ENCODE data around the gene MAP3K4. TPM values are rescaled to one million over a fixed set of nuclear protein-coding genes. Genes with fewer than 3 reads are reported as not detected.
"Not testable (repeated sequence)": the region's sequence is repeated elsewhere in the genome, so short reads cannot be mapped to it uniquely, and the experiment has no call there.

The MAP3K4 gene
- total RNA-seq, 4 donors from 2014 or later, result 24.3 to 99.0 (median 37.4) TPM

GRCh38 chr6:161116554-161116953, 125.0 kb downstream of the MAP3K4 start:
- no peak overlapping the region for H3K4me3 ChIP-seq
- DNase-seq, result no peak
- H3K4me1 ChIP-seq, result no peaks in the 10 kb centered on the region
- peaks cover 0 to 84% (median 0%) of the 10 kb centered on the region in 3 donors for H3K36me3 ChIP-seq
- TF ChIP-seq, protein P1, sequence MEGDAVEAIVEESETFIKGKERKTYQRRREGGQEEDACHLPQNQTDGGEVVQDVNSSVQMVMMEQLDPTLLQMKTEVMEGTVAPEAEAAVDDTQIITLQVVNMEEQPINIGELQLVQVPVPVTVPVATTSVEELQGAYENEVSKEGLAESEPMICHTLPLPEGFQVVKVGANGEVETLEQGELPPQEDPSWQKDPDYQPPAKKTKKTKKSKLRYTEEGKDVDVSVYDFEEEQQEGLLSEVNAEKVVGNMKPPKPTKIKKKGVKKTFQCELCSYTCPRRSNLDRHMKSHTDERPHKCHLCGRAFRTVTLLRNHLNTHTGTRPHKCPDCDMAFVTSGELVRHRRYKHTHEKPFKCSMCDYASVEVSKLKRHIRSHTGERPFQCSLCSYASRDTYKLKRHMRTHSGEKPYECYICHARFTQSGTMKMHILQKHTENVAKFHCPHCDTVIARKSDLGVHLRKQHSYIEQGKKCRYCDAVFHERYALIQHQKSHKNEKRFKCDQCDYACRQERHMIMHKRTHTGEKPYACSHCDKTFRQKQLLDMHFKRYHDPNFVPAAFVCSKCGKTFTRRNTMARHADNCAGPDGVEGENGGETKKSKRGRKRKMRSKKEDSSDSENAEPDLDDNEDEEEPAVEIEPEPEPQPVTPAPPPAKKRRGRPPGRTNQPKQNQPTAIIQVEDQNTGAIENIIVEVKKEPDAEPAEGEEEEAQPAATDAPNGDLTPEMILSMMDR (IDR thresholded peaks at IDR 0.05), result no peak
- no peak for TF ChIP-seq POLR2A (IDR thresholded peaks at IDR 0.05)
- H3K27me3 ChIP-seq, result no peaks in the 10 kb centered on the region
- no peaks in the 10 kb centered on the region for H3K9me3 ChIP-seq
- no peak overlapping the region for H3K27ac ChIP-seq

- H3K4me3 ChIP-seq, result no peak overlapping the region
- no peak for DNase-seq
- no peak overlapping the region for H3K27ac ChIP-seq
- no peaks in the 10 kb centered on the region for H3K9me3 ChIP-seq
- no peaks in the 10 kb centered on the region for H3K27me3 ChIP-seq
- H3K4me1 ChIP-seq, result no peaks in the 10 kb centered on the region
- TF ChIP-seq POLR2A (IDR thresholded peaks at IDR 0.05), result no peak
- TF ChIP-seq, protein P1 (IDR thresholded peaks at IDR 0.05), result no peak
- peaks cover 0 to 78% (median 0%) of the 10 kb centered on the region in 3 donors for H3K36me3 ChIP-seq
Measured at GRCh38 chr6:161117308-161117707, 125.7 kb downstream of the MAP3K4 start.

- DNase-seq, result no peak
- H3K4me1 ChIP-seq, result no peaks in the 10 kb centered on the region
- peaks cover 0 to 72% (median 0%) of the 10 kb centered on the region in 3 donors for H3K36me3 ChIP-seq
- H3K4me3 ChIP-seq, result no peak overlapping the region
- TF ChIP-seq, protein P1 (IDR thresholded peaks at IDR 0.05), result no peak
- no peak for TF ChIP-seq POLR2A (IDR thresholded peaks at IDR 0.05)
- H3K27ac ChIP-seq, result no peak overlapping the region
- H3K9me3 ChIP-seq, result no peaks in the 10 kb centered on the region
- no peaks in the 10 kb centered on the region for H3K27me3 ChIP-seq
Measured at GRCh38 chr6:161117942-161118341, 126.4 kb downstream of the MAP3K4 start.

DNA sequence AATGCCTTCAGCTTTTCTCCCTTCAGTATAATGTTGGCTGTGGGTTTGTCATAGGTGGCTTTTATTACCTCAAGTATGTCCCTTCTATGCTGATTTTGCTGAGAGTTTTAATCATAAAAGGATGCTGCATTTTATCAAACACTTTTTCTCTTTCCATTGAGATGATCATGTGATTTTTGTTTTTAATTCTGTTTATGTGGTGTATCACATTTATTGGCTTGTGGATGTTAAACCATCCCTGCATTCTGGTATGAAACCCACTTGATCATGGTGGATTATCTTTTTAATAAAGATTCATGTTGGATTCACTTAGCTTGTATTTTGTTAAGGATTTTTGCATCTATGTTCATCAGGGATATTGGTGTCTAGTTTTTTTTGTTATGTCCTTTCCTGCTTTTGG, 131.8 kb downstream of the MAP3K4 start:
- not testable (repeated sequence) for DNase-seq, H3K27ac ChIP-seq, H3K9me3 ChIP-seq, H3K4me3 ChIP-seq, H3K27me3 ChIP-seq, H3K4me1 ChIP-seq
- peaks cover 0 to 38% (median 0%) of the 10 kb centered on the region in 3 donors for H3K36me3 ChIP-seq

DNA sequence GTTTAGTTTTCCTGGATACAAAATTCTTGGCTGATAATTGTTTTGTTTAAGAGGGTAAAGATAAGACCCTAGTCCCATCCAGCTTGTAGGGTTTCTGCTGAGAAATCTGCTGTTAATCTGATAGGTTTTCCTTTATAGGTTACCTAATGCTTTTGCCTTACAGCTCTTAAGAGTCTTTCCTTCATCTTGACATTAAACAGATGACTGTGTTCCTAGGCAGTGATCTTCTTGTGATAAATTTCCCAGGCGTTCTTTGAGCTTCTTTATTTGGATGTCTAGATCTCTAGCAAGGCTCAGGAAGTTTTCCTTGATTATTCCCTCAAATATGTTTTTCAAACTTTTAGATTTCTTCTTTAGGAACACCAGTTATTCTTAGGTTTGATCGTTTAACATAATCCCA, 134.0 kb downstream of the MAP3K4 start:
- Histone ChIP-seq H3K36me3 (peaks cover 0 to 30% (median 0%) of the 10 kb centered on the region in 3 donors), H3K27me3 (no peaks in the 10 kb centered on the region), H3K4me3 (no peak overlapping the region), H3K4me1 (no peaks in the 10 kb centered on the region), H3K27ac (no peak overlapping the region), H3K9me3 (no peaks in the 10 kb centered on the region)
- no peak for DNase-seq
- no peak for TF ChIP-seq POLR2A (IDR thresholded peaks at IDR 0.05)
- TF ChIP-seq, protein P1 (IDR thresholded peaks at IDR 0.05), result no peak

DNA sequence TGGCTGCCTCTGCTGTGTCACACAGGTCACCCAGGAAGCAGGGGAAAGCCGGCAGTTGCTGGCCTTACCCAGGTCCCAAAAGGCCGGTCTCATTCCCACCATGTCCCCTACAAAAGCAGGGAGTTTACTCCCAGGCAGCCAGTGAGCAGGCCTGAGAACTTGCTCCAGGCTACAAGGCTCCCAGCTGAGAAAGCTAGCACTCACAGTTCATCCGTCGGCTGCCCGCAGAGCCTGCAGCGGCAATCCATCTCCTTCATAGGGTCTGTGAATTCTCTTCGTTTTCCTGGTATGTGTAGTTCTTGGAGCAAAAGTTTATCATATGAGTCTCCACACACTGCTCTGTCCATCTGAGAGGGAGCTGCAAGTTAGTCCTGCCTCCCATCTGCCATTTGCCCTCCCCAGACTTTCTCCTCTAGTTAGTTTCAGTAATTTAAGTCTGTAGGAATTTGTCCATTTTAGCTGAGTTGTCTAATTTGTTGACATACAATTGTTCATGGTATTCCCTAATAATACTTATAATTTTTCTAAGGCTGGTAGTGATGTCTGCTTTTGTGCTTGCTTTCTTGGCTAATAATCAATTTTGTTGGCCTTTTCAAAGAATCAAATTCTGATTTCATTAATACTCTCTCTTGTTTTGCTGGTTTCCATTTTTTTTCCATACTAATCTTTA, 135.6 kb downstream of the MAP3K4 start:
- no peaks in the 10 kb centered on the region for H3K27me3 ChIP-seq
- H3K36me3 ChIP-seq, result peaks cover 0 to 20% (median 0%) of the 10 kb centered on the region in 3 donors
- no peaks in the 10 kb centered on the region for H3K4me1 ChIP-seq
- no peak overlapping the region for H3K4me3 ChIP-seq
- TF ChIP-seq POLR2A (IDR thresholded peaks at IDR 0.05), result no peak
- TF ChIP-seq, protein P1 (IDR thresholded peaks at IDR 0.05), result no peak
- no peak overlapping the region for H3K27ac ChIP-seq
- DNase-seq, result no peak
- no peaks in the 10 kb centered on the region for H3K9me3 ChIP-seq

All from Peyer's patch (tissue), 4 donors.